Epithelial cell of proximal tubule (primary cell): Measurements from ENCODE around the gene CPXM2. TPM values are rescaled to one million over a fixed set of nuclear protein-coding genes. Genes with fewer than 3 reads are reported as not detected.
A peak's percentile ranks its signal among the peaks of the same experiment; 100 is the strongest.

Source experiments
- DNase-seq: peaks from one replicate; pipeline ENCODE4 v3.0.0-alpha.2; 2011; ENCODE audit warnings: low read depth
- H3K4me3 ChIP-seq: 2 replicates; pipeline ENCODE4 v1.5.1; 2011; ENCODE audit warnings: low read depth, mild to moderate bottlenecking, low read length
- total RNA-seq: library from RNA; depleted of rRNA; stranded (reverse); fragments of >200 nt; gene quantifications from 2 replicates; pipeline ENCODE4 v1.2.3, GENCODE V29; 2015
- TF ChIP-seq, protein P1 (sequence below): conservative IDR thresholded peaks from 2 replicates; pipeline ENCODE4 v1.5.1; 2012; ENCODE audit warnings: low read depth, mild to moderate bottlenecking, low read length

The CPXM2 gene
- total RNA-seq, 1 donor from 2014 or later = 1.9 TPM

DNA sequence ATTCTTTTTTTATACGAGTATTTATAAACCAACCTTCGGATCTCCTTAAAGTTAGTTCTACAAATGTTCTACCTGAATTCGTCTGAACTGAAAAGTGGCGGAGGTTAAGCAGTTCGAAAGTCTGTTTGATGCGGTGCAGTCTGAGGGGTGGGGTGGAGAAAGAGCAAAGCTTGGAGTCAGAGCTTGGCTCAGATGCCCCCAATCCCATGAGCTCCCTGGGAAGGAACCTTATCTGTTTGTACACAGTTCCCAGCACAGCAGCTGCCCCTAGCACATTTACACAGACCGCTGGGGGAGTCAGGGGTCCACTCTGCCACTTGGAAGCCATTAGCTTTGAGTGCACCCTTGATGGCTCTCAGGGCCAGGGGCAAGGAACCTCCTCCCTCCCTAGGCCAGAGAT lies 30.8 kb downstream of the CPXM2 start:
- TF ChIP-seq, protein P1, sequence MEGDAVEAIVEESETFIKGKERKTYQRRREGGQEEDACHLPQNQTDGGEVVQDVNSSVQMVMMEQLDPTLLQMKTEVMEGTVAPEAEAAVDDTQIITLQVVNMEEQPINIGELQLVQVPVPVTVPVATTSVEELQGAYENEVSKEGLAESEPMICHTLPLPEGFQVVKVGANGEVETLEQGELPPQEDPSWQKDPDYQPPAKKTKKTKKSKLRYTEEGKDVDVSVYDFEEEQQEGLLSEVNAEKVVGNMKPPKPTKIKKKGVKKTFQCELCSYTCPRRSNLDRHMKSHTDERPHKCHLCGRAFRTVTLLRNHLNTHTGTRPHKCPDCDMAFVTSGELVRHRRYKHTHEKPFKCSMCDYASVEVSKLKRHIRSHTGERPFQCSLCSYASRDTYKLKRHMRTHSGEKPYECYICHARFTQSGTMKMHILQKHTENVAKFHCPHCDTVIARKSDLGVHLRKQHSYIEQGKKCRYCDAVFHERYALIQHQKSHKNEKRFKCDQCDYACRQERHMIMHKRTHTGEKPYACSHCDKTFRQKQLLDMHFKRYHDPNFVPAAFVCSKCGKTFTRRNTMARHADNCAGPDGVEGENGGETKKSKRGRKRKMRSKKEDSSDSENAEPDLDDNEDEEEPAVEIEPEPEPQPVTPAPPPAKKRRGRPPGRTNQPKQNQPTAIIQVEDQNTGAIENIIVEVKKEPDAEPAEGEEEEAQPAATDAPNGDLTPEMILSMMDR = no peak
- no peak for DNase-seq
- no peak overlapping the region for H3K4me3 ChIP-seq

DNA sequence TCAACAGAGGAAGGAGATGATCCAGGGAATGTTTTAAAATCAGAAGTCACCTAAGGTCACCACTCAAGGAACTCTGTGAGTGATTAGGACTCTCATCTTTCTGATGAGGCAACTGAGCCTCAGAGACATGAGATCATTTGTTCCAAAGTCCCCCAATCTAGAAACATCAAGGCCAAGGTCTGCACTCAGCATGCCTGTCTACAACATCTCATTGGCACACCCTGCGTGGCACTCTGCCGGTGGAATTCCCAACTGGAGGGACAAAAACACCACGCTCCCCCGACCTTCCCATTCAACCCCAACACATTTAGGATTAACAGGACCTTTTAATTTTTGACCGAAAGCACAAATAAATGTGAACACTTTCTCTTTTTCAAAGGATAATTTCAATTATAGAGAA lies 31.4 kb downstream of the CPXM2 start:
- peak; percentile 10 for DNase-seq
- TF ChIP-seq, protein P1 = no peak

DNA sequence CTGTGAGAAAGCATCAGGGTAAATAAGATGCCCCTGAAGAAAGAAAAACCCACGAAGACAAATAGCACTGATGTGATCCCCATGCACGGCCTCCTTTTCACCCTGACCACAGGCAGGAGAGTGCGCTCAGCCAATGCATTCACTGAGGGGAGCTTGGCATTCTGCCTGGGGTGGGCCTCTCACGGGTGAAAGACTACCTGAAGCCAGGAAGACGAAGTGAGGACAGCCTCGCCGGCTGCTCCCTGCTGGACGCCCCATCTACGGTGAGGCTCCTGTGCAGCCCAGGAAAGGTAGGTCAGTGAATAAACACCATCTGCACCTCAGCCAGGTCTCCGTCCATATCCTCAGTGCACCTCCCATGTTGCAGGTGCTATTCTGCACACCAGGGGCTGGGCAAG lies 32.0 kb downstream of the CPXM2 start:
- TF ChIP-seq, protein P1 = no peak
- DNase-seq = no peak

More for the DNA sequence above, 31.4 kb downstream of the CPXM2 start:
- no peak overlapping the region for H3K4me3 ChIP-seq

DNA sequence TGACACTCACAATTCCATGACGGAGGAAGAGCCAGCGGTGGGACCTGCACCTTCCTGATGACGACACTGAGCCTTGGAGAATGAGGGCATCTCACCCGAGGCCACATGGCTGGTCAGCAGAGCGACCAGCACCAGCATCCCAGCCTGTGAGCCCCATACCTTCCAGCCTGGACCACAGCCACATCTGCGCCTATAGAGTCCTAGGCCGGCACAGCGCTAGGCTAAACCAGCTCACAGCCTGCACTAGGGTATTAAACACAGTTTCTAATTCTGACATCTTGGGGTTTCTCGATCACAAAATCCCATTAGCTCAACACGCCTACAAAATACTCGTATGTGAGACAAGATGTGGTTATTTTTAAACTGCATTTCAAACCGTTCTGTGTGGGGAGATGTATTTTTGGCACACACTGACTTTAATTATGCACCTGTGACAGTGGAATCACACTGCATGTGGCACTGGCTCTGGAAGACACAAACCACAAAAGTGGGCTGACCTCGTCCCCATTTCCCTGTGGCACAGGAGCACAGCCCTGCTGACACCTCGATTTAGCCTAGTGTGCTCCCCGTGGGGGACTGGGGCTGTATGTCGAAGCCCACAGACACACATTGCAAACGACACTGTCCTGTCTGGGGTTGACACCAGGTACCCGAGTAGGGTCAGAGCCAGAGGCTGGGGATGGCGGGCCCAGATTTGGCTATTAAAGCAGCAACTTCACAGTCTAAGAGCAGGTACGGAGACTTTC lies 32.5 kb downstream of the CPXM2 start:
- TF ChIP-seq, protein P1 = no peak
- DNase-seq = no peak
- no peak overlapping the region for H3K4me3 ChIP-seq

More for the DNA sequence above, 32.0 kb downstream of the CPXM2 start:
- no peak overlapping the region for H3K4me3 ChIP-seq

DNA sequence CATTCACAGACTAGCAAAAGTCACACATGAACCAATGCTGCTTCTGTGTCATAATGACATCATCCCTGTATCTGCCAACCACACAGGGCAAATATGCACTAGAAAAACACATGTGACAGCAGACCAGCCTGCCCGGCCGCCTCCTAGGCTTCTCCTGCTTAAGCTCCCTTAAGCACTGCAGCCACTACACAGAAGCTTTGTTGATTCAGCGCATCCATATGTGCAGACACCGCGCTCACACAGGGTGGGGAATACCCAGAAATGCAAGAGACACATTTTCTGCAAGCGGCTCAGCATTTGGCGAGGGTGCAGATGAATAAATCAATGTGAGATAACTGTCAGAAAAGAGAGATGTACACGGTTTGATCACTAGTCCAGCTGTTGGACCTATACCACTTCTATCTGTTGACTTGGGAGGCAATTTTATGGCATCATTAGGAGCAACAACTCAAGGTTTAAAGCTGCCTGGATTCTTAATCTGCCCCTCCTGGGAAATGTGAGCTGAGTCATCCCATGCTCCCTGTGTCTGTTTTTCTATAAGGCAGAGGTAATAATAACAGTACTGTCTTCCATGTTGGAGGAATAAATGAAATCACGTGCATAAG lies 33.4 kb downstream of the CPXM2 start:
- TF ChIP-seq, protein P1 = no peak
- H3K4me3 ChIP-seq = no peak overlapping the region
- DNase-seq = no peak

DNA sequence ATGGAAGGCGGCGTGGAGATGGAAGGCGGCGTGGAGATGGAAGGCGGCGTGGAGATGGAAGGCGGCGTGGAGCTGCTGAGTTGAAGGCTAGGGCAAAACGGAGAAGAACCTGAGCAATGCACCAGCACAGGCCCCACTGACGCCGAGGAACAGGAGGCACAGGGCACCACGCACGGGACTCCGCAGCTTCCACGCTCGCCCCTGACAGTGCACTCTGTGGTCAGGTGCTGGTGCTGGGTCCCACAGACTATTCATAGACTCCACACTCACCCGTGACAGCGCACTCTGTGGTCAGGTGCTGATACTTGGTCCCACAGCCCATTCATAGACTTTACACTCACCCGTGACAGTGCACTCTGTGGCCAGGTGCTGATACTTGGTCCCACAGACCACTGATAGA lies 34.0 kb downstream of the CPXM2 start:
- TF ChIP-seq, protein P1 = no peak
- H3K4me3 ChIP-seq = no peak overlapping the region
- no peak for DNase-seq
